Hair follicle dermal papilla cell (primary cell): ENCODE data around the gene KLKB1. TPM values are rescaled to one million over a fixed set of nuclear protein-coding genes. Genes with fewer than 3 reads are reported as not detected.

Experiments used
- total RNA-seq: library from RNA; depleted of rRNA; stranded (reverse); fragments of >200 nt; gene quantifications from 2 replicates; pipeline ENCODE4 v1.2.3, GENCODE V29; 2012

Gene KLKB1
- total RNA-seq = not detected in 2 replicates

GRCh38 chr4:186227221-186227620, at the start of gene KLKB1:
KLKB1 (plus strand) TSS chr4:186227507; CDS start chr4:186228196, 689 bp downstream.

DNA sequence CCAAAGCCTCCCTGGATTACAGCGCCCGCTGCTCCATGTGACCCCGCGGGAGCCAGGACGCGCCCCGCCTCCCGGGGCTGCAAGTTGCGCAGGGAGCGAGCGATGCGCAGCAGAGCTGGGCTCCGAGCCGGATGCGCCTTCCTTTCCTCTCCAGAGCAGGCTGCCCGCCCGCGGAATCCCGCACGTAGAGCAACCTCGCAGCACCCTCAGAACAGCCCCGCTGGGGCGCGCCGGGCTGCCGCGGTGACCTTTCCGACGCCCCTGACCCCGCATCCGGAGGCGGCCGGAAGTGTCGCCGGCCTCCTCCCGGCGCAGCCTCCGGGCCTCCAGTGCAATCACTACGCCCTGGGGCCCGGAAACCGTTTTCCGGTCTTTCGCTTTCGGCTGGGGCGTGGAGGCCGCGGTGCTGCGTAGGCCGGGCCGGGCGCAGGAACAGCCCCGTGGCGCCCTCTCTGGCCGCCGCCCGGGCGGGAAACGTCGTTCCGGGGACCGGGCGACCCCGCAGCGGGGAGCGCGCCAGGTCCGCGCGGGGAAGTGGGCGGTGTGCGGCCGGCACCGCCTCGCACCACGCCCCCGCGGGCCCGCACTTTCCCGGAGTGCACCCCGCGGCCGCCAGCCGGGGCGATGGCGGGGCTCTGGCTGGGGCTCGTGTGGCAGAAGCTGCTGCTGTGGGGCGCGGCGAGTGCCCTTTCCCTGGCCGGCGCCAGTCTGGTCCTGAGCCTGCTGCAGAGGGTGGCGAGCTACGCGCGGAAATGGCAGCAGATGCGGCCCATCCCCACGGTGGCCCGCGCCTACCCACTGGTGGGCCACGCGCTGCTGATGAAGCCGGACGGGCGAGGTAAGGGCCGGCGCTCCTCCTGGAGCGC, 35.9 kb upstream of the KLKB1 start, which contains the start of gene CYP4V2:
Gene CYP4V2 (plus strand): TSS at position 368 of the 866 bp plus-strand sequence. CDS start 257 bp downstream, at position 625.

GRCh38 chr4:186265683-186266652, 38.7 kb downstream of the KLKB1 start, which contains the start of gene F11:
F11 (plus strand) TSS chr4:186266189; CDS start chr4:186267137, 948 bp downstream.

Other genes starting within 250 kb of the KLKB1 start
- 9.8 and 9.9 TPM in 2 replicates for gene TLR3, start 158.4 kb upstream of the KLKB1 start, total RNA-seq
- gene FAM149A, start 122.8 kb upstream of the KLKB1 start, total RNA-seq = 1.8 and 4.1 TPM in 2 replicates
- 21.5 and 29.7 TPM in 2 replicates for gene CYP4V2, start 35.9 kb upstream of the KLKB1 start, total RNA-seq
- not detected in 2 replicates for gene F11, start 38.7 kb downstream of the KLKB1 start, total RNA-seq